ENCODE results near the gene TAS2R46.

The TAS2R46 gene

GRCh38 chr12:11031307-11031706, 30.8 kb downstream of the TAS2R46 start, which contains the start of gene TAS2R31:
TAS2R31 (minus strand) TSS chr12:11031407; CDS start chr12:11031335, 72 bp downstream.
- no peak within 1 kb of the TSS for H3K4me3 ChIP-seq (ENCODE audit: low read length)
- no peak for DNase-seq (ENCODE audit: low read depth)
- TF ChIP-seq CTCF (conservative IDR thresholded peaks at IDR 0.05; ENCODE audit: low read length), result no peak

GRCh38 chr12:11026118-11026517, 36.0 kb downstream of the TAS2R46 start:
- TF ChIP-seq CTCF (conservative IDR thresholded peaks at IDR 0.05; ENCODE audit: low read length), result no peak
- DNase-seq (ENCODE audit: low read depth), result no peak
- H3K4me3 ChIP-seq (ENCODE audit: low read length), result no peak overlapping the region

GRCh38 chr12:11023387-11023786, 38.7 kb downstream of the TAS2R46 start:
- no peak overlapping the region for H3K4me3 ChIP-seq (ENCODE audit: low read length)
- TF ChIP-seq CTCF (conservative IDR thresholded peaks at IDR 0.05; ENCODE audit: low read length), result no peak
- no peak for DNase-seq (ENCODE audit: low read depth)

GRCh38 chr12:11022520-11022919, 39.6 kb downstream of the TAS2R46 start, which contains the start of gene TAS2R19:
TAS2R19 (minus strand) TSS chr12:11022620; CDS start chr12:11022571, 49 bp downstream.
- no peak for DNase-seq (ENCODE audit: low read depth)
- no peak for TF ChIP-seq CTCF (conservative IDR thresholded peaks at IDR 0.05; ENCODE audit: low read length)
- H3K4me3 ChIP-seq (ENCODE audit: low read length), result no peak within 1 kb of the TSS

- no peak overlapping the region for H3K4me3 ChIP-seq (ENCODE audit: low read length)
- no peak for DNase-seq (ENCODE audit: low read depth)
- TF ChIP-seq CTCF (conservative IDR thresholded peaks at IDR 0.05; ENCODE audit: low read length), result no peak
Measured at GRCh38 chr12:11016937-11017336, 45.2 kb downstream of the TAS2R46 start.

- no peak for TF ChIP-seq CTCF (conservative IDR thresholded peaks at IDR 0.05; ENCODE audit: low read length)
- H3K4me3 ChIP-seq (ENCODE audit: low read length), result no peak overlapping the region
- no peak for DNase-seq (ENCODE audit: low read depth)
Measured at GRCh38 chr12:11015775-11016430, 46.2 kb downstream of the TAS2R46 start.

- no peak overlapping the region for H3K4me3 ChIP-seq (ENCODE audit: low read length)
- TF ChIP-seq CTCF (conservative IDR thresholded peaks at IDR 0.05; ENCODE audit: low read length), result no peak
- no peak for DNase-seq (ENCODE audit: low read depth)
Measured at GRCh38 chr12:11014234-11014633, 47.9 kb downstream of the TAS2R46 start.
